HCT116 (cell line): ENCODE results near the gene ERN1. TPM values are rescaled to one million over a fixed set of nuclear protein-coding genes. Genes with fewer than 3 reads are reported as not detected.

Source experiments
- ATAC-seq: fragments of 200-7000 bp; cut with Tn5 transposase; 2 replicates; pipeline ENCODE4 v1.9.1; 2020; ENCODE audit warnings: mild to moderate bottlenecking, moderate library complexity
- BruUV-seq: library from RNA; stranded (reverse); fragments of 400-500 nt; replicated peaks from 2 replicates; lab custom pipeline; 2021; lab: Mats Ljungman, UMichigan
- CTCF ChIA-PET: fragments of 300-600 bp; sonication (Branson Sonifier 250); formaldehyde crosslinking; loops from one replicate; lab custom pipeline; 2021; ENCODE audit warnings: antibody characterized with exemption; lab: Charles Lee
- POLR2A ChIA-PET: fragments of 300-600, 350-600 bp; sonication (Branson Sonifier 250); formaldehyde crosslinking; loops from one replicate; lab custom pipeline; 2021; ENCODE audit warnings: antibody characterized with exemption; lab: Charles Lee
- RAD21 ChIA-PET, 2 experiments: fragments of 300-600 bp; sonication (Branson Sonifier 250); formaldehyde crosslinking; loops; one replicate each; lab custom pipeline; 2023; ENCODE audit warnings: low total read pairs in 2 of 2; ENCODE audit not compliant: uncharacterized antibody in 2 of 2, unreplicated experiment in 2 of 2, low non-redundant PET in 1 of 2; lab: Charles Lee
- DNase-seq: peaks from one replicate; pipeline ENCODE4 v3.0.0-alpha.2; 2010; ENCODE audit warnings: low read depth, low spot score
- H2AFZ ChIP-seq: fragments of 200-600 bp; shearing (Covaris generic), sonication (generic); 2 replicates; pipeline ENCODE4 v1.6.1; 2017; ENCODE audit warnings: low read depth, mixed run types, mixed read lengths, antibody characterized with exemption, low read length; ENCODE audit not compliant: poor library complexity, severe bottlenecking
- H3K27ac ChIP-seq: 2 replicates; pipeline ENCODE4 v1.5.1; 2012; ENCODE audit warnings: low read depth, low read length
- H3K27me3 ChIP-seq: fragments of 200-600 bp; sonication (generic); 2 replicates; pipeline ENCODE4 v1.6.1; 2016; ENCODE audit warnings: mixed run types, low read length, mixed read lengths; ENCODE audit not compliant: insufficient read depth
- H3K36me3 ChIP-seq, 2 experiments: fragments of 200-500 bp in 1 of 2; fragments of 200-600 bp in 1 of 2; sonication (Bioruptor generic) in 1 of 2; sonication (generic) in 1 of 2; 2 replicates each; pipeline versions ENCODE4 v1.5.1 to v1.6.1; 2014 to 2016; ENCODE audit warnings: low read length in 2 of 2, inconsistent platforms in 1 of 2, mixed read lengths in 1 of 2, mixed run types in 1 of 2; ENCODE audit not compliant: insufficient read depth in 2 of 2, control insufficient read depth in 1 of 2
- H3K4me1 ChIP-seq, 2 experiments: fragments of 200-600 bp in 1 of 2; sonication (generic) in 1 of 2; 2 replicates each; pipeline versions ENCODE4 v1.5.1 to v1.6.1; 2012 to 2017; ENCODE audit warnings: low read length in 2 of 2, inconsistent platforms in 1 of 2, mild to moderate bottlenecking in 1 of 2, mixed read lengths in 1 of 2, mixed run types in 1 of 2, moderate library complexity in 1 of 2; ENCODE audit not compliant: insufficient read depth in 2 of 2, control insufficient read depth in 1 of 2
- H3K4me2 ChIP-seq: fragments of 200-600 bp; sonication (generic); 2 replicates; pipeline ENCODE4 v1.6.1; 2017; ENCODE audit warnings: mixed run types, low read length, mixed read lengths
- H3K4me3 ChIP-seq, 2 experiments: fragments of 200-600 bp in 1 of 2; sonication (generic) in 1 of 2; replicated peaks in 1 of 2; 2 replicates each; pipeline ENCODE4 v1.5.1; 2011 to 2016; ENCODE audit warnings: low read length in 2 of 2, control low read depth in 1 of 2, low read depth in 1 of 2, mild to moderate bottlenecking in 1 of 2, mixed read lengths in 1 of 2, mixed run types in 1 of 2
- H3K79me2 ChIP-seq: fragments of 200-600 bp; sonication (generic); 2 replicates; pipeline ENCODE4 v1.6.1; 2017; ENCODE audit warnings: mild to moderate bottlenecking, mixed run types, low read length, moderate library complexity, mixed read lengths; ENCODE audit not compliant: insufficient read depth
- H3K9ac ChIP-seq: fragments of 200-600 bp; sonication (generic); 2 replicates; pipeline ENCODE4 v1.6.1; 2016; ENCODE audit warnings: low read length, mixed read lengths
- H3K9me2 ChIP-seq: fragments of 200-600 bp; sonication (generic), shearing (Covaris generic); 2 replicates; pipeline ENCODE4 v1.6.1; 2017; ENCODE audit warnings: mixed run types, mild to moderate bottlenecking, moderate library complexity; ENCODE audit not compliant: insufficient read depth
- H3K9me3 ChIP-seq, 2 experiments: fragments of 200-500 bp in 1 of 2; fragments of 200-600 bp in 1 of 2; sonication (Bioruptor generic) in 1 of 2; sonication (generic) in 1 of 2; 2 replicates each; pipeline ENCODE4 v1.6.1; 2014 to 2017; ENCODE audit warnings: low read length in 2 of 2, mixed read lengths in 2 of 2, inconsistent platforms in 1 of 2, low read depth in 1 of 2, mild to moderate bottlenecking in 1 of 2, mixed run types in 1 of 2, moderate library complexity in 1 of 2; ENCODE audit not compliant: control insufficient read depth in 1 of 2, insufficient read depth in 1 of 2
- H4K20me1 ChIP-seq: fragments of 200-600 bp; sonication (generic), shearing (Covaris generic); 2 replicates; pipeline ENCODE4 v1.6.1; 2017; ENCODE audit warnings: mixed run types, mild to moderate bottlenecking, moderate library complexity; ENCODE audit not compliant: insufficient read depth
- ATF3 ChIP-seq: IDR thresholded peaks from 2 replicates; pipeline ENCODE4 v1.6.1; 2012
- CBX3 ChIP-seq: IDR thresholded peaks from 2 replicates; pipeline ENCODE4 v1.6.1; 2012; ENCODE audit warnings: low read depth
- CEBPB ChIP-seq: IDR thresholded peaks from 2 replicates; pipeline ENCODE4 v1.6.1; 2012; ENCODE audit warnings: low read depth
- EZH2phosphoT487 ChIP-seq: fragments of 200-600 bp; IDR thresholded peaks from 2 replicates; pipeline ENCODE4 v1.6.1; 2018; ENCODE audit warnings: antibody characterized with exemption, borderline replicate concordance
- FOSL1 ChIP-seq: IDR thresholded peaks from 2 replicates; pipeline ENCODE4 v1.6.1; 2012; ENCODE audit warnings: low read depth
- POLR2A ChIP-seq: IDR thresholded peaks from 2 replicates; pipeline ENCODE4 v1.7.0; 2011; ENCODE audit warnings: borderline replicate concordance; ENCODE audit not compliant: insufficient read depth, insufficient read length; ENCODE audit errors: extremely low read depth
- POLR2AphosphoS5 ChIP-seq: IDR thresholded peaks from 2 replicates; pipeline ENCODE4 v1.6.1; 2011; ENCODE audit warnings: mild to moderate bottlenecking, low read depth, low read length, moderate library complexity
- RAD21 ChIP-seq: IDR thresholded peaks from 2 replicates; pipeline ENCODE4 v1.6.1; 2012; ENCODE audit warnings: low read depth, mild to moderate bottlenecking
- REST ChIP-seq: IDR thresholded peaks from 2 replicates; pipeline ENCODE4 v1.6.1; 2012; ENCODE audit warnings: low read depth
- SP1 ChIP-seq: IDR thresholded peaks from 2 replicates; pipeline ENCODE4 v1.6.1; 2012; ENCODE audit warnings: low read depth
- intact Hi-C: fragments of 100-400 bp; cut with micrococcal nuclease; formaldehyde crosslinking; loops from 2 replicates; pipeline ENCODE4 v1.10.0; 2022
- total RNA-seq: library from RNA; stranded (reverse); gene quantifications from one replicate; pipeline ENCODE4 v1.2.1, GENCODE V29; 2021; ENCODE audit not compliant: unreplicated experiment

Gene ERN1
- total RNA-seq, 1 experiment from 2014 or later: 28.2 TPM

- intact Hi-C loops: no loop called here
- H3K27me3 ChIP-seq: no peaks in the 10 kb centered on the region
- no peak for TF ChIP-seq SP1
- TF ChIP-seq RAD21: no peak
- TF ChIP-seq REST: no peak
- TF ChIP-seq POLR2A: no peak
- no peak for TF ChIP-seq POLR2AphosphoS5
- no peak for TF ChIP-seq CBX3
- no peak for TF ChIP-seq CEBPB
- no peak for TF ChIP-seq FOSL1
- TF ChIP-seq ATF3: no peak
- TF ChIP-seq EZH2phosphoT487: no peak
- no peak overlapping the region for H3K4me3 ChIP-seq
- no peak overlapping the region for H3K4me2 ChIP-seq
- no TSS peak for BruUV-seq
- H3K9me3 ChIP-seq: no peaks in the 10 kb centered on the region
- ChIA-PET RAD21 (no interaction called here), CTCF (no interaction called here), POLR2A (no interaction called here)
- no peak overlapping the region for H3K27ac ChIP-seq
- DNase-seq (no peak), ATAC-seq (no peak)
- H2AFZ ChIP-seq: no peak overlapping the region
- H4K20me1 ChIP-seq: no peaks in the 10 kb centered on the region
- no peaks in the 10 kb centered on the region for H3K36me3 ChIP-seq
- H3K4me1 ChIP-seq: peaks cover 14 to 41% of the 10 kb centered on the region in 2 experiments
- no peak overlapping the region for H3K9ac ChIP-seq
- H3K9me2 ChIP-seq: no peaks in the 10 kb centered on the region
- no peaks in the 10 kb centered on the region for H3K79me2 ChIP-seq
These were observed 121.6 kb downstream of the ERN1 start for GRCh38 chr17:64008346-64008745.
